HG03442 (cell line): Measurements from ENCODE around the gene SQOR.

Experiments used
- ATAC-seq: cut with Tn5 transposase; IDR thresholded peaks from one replicate; pipeline ENCODE4 v1.9.1; 2021; ENCODE audit warnings: mild to moderate bottlenecking, moderate library complexity; ENCODE audit not compliant: unreplicated experiment

Gene SQOR

DNA sequence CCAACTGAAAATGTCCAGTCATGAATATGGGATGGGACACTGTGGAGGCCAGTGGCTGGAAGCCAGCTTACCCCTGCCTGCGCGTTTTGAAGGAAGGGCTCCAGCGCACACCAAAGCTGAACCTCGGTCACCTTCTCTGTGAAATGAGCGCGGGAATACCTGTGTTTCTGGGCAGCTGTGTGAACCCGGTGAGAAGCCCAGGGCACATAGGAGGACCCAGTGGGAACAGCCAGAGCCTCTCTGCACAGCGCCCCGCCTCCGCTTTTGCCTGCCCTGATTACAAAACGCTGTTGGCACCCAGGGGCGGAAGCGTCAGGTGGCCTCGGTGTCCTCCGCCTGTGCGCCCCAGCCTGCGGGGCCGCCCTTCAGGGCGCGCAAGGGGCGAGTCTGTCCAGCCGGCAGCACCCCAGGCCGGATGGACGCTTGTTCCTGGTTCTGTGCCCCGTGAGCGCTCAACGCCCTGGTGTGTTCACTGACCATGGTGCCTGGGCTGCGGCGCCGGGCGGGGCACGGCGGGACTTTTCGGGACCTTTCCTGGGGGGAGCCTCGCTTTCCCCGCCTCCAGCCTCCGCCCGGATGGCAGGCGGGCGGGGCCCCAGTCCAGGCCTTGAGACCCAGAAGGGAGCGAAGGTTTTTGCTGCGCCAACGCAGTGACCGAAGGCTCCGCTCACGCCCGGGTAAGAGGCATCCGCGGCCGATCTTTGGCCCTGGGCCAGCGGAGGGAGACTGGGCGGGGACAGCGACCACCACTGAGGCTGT is at the start of gene SQOR:
Gene SQOR (plus strand): TSS at position 598 of the 759 bp plus-strand sequence. CDS start 23,895 bp downstream, outside the sequence.
- peak; percentile 73 for ATAC-seq

DNA sequence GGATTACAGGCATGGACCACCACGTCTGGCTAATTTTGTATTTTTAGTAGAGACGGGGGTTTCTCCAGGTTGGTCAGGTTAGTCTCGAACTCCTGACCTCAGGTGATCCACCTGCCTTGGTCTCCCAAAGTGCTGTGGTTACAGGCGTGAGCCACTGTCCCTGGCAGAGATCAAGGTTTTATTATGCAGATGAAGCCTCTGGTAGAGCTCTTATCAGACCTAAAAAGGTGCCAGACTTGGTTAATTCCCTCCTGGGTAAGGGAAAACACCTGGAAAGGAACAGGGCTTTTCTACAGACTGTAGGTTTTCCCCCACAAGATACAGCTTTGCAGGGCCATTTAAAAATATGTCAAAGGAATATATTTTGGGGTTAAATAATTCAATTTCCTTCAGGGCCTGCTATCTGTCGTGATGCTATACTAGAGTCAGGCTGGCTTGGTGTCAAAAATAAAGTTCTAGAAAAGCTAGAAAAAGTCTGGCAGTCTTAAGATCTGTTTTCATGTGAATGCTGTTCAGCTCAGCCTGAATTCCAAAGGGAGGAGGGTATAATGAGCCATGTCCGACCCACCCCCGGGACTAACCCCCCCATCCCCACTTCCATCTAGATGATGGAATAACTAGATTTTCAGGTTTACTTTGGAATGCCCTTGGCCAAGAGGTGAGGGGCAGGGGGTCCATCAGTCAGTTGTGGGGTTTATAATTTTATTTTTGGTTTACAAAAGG is 49.6 kb upstream of the SQOR start:
- ATAC-seq, result no peak

GRCh38 chr15:45586125-45586524 is 48.7 kb upstream of the SQOR start:
- no peak for ATAC-seq

GRCh38 chr15:45586601-45587094 is 48.2 kb upstream of the SQOR start:
- ATAC-seq, result peak; percentile 0

GRCh38 chr15:45587095-45587862 is 47.5 kb upstream of the SQOR start, which contains the start of gene BLOC1S6:
TSS of gene BLOC1S6 (plus strand) at chr15:45587379. CDS start at chr15:45587444, 65 bp downstream.
- ATAC-seq, result peak; percentile 72

DNA sequence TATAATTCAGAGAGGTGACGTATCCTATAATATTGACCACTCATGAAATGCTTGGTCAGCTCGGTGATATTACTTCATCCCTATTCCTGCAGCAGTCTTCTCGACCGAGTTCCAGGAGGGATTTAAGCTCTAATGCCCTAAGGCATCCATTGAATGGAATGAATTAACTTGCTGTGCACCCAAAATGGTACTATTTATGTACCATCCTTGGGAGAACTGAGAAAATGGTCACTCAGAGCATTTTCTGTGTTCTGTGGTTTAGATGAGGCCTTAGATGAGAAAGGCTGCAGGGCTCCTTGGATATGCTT is 47.0 kb upstream of the SQOR start:
- no peak for ATAC-seq

DNA sequence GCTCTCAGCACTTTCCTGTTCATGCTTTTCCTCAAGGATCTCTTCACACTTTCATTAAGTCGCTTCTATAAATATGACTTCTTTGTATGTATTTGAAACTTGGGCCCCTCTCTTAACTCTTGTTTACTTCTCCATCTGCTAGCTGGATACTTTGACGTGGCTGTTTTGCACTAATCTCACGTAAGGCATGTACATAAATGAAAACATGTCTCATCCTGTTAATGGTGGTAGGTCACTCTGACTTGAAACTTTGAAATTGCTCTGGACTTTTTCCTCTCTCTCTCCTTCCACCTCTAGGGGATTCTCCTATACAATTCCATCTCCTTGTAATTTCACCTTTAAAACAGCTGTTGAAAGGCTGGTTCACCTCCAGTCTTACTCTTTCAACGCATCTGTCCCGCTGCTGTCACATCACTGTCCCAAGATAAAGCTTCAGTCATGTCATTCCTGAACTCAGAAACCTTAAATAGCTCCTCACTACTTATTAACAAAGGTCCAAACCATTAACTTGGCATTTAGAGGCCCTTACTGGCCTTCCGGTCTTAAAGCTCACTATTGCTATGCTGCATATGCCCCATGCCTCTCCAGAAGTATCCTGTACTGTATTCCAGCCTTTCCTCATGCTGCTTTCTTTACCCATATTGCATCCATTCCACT is 46.5 kb upstream of the SQOR start:
- ATAC-seq, result no peak

GRCh38 chr15:45589256-45589655 is 45.6 kb upstream of the SQOR start:
- ATAC-seq, result no peak

DNA sequence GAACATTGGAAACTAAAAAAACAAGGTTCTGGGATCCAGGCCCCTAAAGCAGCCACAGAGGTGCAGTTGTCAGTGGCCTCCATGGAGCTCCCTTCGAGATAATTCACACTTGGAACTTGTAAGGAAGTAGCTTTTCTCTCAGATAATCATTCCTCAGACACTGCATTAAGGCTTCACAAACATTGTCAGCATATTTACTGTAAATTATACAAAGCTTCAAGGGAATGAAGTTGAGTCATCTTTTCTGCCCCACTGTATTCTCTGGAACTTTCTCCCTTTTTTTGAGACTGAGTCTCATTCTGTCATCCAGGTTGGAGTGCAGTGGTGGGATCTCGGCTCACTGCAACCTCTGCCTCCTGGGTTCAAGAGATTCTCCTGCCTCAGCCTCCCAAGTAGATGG is 40.5 kb upstream of the SQOR start:
- ATAC-seq, result no peak

DNA sequence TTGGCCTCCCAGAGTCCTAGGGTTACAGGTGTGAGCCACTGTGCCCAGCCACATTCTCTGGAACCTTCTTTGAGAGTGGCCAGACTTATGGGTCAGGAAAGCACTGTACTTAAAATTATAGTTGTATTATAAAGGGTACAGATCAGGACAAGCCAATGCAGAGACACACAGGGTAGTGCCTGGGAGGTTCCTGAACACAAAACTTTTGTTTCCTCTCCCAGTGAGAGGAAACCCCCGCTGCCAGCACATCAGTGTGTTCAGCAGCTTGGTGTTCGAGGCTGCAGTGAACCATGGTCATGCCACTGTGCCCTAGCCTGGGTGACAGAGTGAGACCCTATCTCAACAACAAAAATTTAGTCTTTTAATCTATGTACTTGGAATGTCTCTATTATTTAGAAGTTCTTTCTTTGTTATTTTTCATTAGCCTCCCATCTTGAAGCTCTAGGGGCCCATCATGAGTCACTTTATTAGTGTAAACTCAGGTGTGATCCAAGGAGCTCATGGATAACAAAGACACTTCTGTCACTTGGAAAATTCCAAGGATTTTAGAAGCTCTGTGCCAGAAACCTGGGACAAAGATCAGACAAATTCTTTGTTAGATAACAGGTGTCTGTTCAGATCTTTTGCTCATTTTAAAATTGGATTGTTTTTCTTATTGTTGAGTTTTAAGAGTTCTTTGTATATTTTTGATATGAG is 39.8 kb upstream of the SQOR start:
- no peak for ATAC-seq

DNA sequence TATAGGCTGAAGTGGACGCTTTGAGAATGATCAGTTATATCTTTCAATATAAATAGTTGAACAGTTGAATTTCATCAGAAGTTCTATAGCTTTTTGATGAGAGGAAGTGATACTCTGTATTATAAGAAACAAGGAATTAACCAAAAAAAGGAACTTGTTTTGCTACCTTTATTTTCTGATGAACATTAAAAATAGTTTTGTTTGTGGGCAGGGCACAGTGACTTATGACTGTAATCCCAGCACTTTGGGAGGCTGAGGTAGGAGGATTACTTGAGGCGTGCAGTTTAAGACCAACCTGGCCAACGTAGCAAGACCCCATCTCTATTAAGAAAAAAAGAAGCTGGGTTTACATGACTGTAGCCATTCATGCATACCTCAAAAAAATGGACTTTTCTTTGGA is 30.9 kb upstream of the SQOR start:
- no peak for ATAC-seq

- no peak for ATAC-seq
These were observed 30.5 kb upstream of the SQOR start for GRCh38 chr15:45604326-45604725.

DNA sequence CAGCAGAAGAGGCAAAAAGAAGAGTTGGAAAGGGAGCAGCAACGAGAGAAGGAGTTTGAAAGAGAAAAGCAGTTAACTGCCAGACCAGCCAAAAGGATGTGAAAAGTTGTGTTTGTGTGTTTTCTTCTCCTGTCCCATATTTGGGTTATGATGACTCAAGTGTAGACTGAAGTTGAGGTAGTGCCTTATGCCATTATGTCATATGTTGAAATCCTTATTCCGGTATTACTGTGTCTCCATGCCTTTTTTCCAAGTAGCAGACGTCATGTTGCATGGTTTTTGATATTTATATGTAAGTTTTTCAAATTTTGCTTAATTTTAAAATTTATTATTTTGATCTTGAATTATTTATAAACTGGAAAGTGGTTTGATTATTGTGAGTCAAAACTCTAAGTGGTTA is 28.4 kb upstream of the SQOR start:
- no peak for ATAC-seq

- no peak for ATAC-seq
These were observed 28.0 kb upstream of the SQOR start for GRCh38 chr15:45606841-45607240.

DNA sequence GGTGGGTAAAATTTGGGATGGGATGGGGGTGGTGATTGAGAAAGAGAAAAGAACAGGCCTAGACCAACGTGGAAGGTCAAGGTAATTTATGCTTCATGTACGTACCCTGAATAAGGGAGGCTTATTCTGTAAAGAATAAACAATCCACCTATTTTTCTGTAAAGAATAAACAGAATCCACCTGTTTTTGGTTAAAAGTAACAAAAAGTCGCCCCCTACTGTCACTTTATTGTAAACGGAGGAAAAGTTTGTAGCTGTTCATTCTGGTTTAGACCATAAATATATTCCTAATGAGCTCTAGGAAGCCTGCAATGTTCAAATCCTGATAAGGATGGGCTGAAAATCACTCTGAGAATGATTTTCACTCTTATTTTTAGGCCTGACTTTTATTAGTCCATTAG is 23.5 kb upstream of the SQOR start:
- ATAC-seq, result no peak

GRCh38 chr15:45612790-45613415 is 21.9 kb upstream of the SQOR start:
- ATAC-seq, result peak; percentile 55

DNA sequence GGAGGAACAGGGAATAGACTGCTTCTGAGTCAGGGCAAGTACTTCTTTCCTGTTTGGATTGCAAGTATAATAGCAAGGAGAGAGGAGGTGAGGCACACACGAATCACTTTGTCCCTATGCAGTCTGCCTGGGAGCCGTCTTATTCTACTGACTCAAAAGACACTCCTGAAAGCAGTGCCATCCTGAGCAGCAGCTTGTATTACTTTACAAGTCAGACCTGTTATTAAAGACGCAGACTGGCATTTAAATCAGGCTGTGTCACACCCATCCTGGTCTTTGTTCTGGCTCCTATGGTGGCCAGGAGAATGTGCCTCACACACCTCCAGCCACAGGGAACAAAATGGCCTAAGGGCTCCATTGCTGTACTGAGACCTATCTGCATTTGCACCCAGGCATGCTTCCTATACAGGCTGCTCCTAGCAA is 17.9 kb upstream of the SQOR start:
- ATAC-seq, result no peak

DNA sequence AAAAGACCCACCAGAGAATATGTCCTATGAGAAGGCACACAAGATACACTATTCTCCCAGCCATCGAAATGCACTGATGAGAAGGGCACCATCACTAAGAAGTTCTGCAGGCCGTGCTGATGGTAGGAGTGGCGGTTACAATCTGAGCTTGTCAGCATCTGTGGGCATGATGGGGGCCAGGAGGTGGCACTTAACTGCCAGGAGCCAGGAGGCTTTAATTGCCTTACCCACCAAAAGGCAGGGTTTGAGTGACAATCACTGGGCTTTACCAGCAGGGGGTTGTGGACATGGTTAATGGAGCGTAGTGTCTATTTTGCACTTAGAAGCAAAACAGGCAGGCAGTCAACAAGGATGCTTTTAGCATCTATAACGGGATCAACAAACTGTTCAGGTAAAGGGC is 16.0 kb upstream of the SQOR start:
- no peak for ATAC-seq

DNA sequence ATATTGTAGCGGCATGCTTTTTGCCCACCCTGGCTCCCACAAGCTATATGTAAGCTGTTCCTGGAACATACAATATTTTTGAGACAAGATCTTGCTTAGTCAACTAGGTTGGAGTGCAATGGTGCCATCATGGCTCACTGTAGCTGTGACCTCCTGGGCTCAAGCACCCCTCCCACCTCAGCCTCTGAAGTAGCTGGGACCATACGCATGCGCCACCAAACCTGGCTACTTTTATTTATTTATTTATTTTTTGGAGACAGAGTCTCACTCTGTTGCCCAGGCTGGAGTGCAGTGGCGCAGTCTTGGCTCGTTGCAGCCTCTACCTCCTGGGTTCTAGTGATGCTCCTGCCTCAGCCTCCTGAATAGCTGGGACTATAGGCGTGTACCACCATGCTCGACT is 6.7 kb upstream of the SQOR start:
- no peak for ATAC-seq
